Fibroblast of skin of scalp (primary cell): ENCODE results near the gene CFAP57.

Experiments used
- DNase-seq: peaks from one replicate; pipeline ENCODE4 v3.0.0-alpha.2; 2013

Gene CFAP57

DNA sequence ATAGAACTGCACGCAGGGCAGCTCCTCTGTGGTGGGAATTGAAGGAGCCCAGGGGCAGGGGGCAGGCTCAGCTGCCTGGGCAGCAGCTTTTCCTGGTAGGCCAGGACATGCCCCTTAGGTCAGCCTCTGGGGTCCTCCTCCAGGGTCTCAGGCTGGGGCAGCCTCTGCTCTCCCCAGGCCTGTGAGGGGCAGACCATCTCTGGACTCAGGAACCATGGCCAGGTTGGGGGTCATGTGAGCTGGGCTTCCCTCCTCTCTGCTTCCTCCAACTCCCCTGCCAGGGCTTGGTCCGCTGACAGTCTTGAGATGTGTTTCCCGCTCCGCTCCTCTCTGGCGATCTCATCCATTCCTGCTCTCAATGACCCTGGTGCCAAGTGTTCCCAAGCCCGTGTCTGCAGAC is 107.5 kb downstream of the CFAP57 start:
- DNase-seq: no peak

- DNase-seq: no peak
Observed at GRCh38 chr1:43280692-43281091, 108.6 kb downstream of the CFAP57 start.

GRCh38 chr1:43282220-43283195 is 110.4 kb downstream of the CFAP57 start:
- no peak for DNase-seq

DNA sequence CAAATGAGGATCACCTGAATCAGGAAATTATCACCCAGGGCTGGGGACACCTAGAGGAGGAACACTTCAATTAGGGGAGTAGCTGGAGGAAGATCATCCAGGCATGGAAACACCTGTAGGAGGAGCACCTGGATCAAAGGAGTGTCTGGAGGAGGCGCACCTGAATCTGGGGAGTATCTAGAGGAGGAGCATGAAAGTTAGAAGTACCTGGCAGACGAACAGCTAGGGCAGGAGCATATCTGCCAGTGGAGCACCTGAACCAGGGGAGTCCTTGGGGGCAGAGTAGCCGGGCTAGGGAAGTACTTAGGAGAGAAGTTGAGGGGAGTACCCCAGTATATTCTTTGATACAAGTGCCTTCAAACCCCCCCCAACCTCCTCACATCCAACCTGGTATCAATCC is 111.9 kb downstream of the CFAP57 start:
- DNase-seq: no peak

- no peak for DNase-seq
Observed at GRCh38 chr1:43284546-43285110, 112.5 kb downstream of the CFAP57 start.

DNA sequence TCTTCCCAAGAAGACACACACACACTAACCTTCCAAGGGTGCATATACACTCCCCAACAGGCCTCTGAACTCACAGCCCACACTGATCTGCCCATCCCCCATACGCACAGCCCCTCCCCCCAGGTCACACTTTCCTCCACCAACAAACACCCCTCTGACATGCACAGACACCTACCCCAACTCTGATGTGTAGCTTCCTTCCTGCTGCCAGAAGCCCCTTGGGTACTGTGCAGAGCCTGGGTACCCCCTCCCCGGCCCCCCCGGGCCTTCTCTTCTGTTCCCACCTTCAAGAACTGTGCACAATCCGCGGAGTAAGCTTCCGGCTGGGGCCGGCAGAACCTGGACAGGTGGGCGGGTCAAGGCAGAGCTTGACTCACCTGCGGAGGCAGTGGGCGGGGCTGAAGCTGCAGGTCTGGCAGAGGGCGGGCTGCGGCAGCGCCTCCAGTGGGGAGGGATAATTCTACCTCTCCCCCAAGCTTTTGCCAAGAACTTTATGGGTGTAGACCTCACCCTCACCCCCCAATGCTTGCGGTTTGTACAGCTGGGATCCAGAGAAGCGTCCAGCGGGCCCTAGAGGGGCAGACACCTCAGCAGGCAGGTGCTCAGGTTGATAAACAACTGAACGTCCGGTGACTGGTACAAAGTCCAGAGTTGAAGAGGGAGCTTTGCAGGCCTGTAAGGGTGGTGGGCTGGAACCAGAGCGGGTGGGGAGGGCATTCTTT is 113.3 kb downstream of the CFAP57 start, which contains the start of gene C1orf210:
C1orf210 (minus strand) TSS at position 313 of the 722 bp plus-strand sequence. CDS start 2,311 bp downstream, outside the sequence.
- DNase-seq: no peak

GRCh38 chr1:43286115-43286514 is 114.0 kb downstream of the CFAP57 start:
- DNase-seq: no peak

DNA sequence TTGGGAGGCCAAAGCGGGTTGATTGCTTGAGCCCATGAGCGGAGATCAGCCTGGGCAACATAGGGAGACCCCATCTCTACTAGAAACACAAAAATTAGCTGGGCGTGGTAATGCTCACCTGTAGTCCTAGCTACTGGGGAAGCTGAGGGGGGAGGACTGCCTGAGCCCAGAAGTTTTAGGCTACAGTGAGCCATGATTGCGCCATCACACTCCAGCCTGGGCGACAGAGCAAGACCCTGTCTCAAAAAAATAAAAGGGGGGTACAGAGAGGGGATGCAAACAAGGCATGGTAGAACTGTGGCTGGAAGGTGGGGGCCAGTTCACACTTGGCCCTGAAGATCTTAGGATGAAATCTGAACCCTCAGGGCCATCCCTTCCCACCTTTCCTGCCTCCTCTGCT is 114.4 kb downstream of the CFAP57 start:
- no peak for DNase-seq

DNA sequence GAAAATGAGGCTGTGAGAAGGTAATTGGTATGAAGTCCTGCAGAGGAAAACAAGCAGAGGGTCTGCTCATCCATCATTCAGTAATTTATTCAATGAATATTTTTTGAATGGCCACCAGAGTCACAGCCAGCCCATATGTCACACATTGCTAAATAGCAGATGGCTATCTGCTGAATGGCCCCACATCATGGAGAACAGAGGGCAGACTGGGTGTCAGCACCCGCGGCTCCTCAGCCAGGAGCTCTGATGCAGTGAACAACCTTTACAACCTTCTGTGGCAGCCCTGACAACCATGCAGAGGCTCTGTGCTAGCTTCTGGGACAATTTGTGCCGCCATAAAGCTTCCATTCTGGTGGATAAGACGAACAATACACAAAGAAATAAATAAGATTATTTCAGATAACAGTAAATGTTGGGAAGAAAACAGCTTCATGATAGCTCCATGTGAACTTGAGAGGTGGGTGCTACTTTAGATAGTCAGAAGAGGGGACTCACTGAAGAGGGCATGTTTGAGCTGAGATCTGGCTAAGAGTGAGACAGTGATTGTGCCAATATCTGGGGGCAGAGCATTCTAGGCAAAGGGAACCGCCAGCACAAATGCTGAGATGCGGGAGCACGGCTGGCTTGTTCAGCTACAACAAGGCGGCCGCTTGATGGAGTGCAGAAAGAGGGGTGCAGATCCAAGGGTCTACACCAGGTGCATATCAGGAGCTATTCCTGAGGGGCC is 116.1 kb downstream of the CFAP57 start:
- DNase-seq: no peak

DNA sequence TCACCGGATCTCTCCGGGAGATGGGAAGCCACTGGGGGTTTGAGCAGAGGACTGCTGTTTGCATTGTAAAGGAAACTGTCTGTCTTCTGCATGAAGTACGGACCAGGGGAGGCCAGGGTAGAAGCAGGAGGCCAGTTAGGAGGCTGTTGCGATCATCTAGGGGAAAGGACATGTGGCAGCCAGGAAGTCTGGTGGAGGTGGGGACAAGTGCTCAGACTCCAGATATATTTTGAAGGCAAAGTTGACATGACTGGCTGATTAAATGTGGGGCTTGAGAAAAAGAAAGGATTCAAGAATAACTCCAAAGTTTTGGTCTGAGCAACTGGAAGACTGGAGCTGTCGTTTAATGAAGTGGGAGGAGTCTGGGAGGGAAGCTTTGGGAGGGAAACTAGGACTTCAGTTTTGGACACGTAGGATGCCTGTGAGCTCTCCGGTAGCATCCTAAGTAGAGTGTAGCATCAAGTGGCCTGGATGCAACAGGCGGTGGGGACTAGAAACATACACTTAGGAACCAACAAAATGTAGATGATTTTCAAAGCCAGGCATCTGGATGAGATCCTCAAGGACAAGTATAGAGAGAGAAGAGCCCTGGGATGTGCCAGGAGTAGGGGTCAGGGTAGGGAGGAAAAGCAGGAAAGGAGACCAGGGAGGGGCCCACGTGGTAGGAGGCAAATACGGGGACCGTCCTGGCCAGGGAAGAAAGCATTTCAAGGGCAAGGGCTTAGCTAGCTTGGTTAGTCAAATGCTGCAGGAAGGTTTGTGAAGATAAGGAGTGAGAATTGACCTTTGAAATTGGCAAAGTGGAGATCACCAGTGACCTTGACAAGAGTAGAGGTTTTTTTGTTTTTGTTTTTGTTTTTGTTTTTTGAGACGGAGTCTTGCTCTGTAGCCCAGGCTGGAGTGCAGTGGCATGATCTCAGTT is 116.9 kb downstream of the CFAP57 start:
- DNase-seq: no peak

- DNase-seq: no peak
Observed at GRCh38 chr1:43292216-43292615, 120.1 kb downstream of the CFAP57 start.

GRCh38 chr1:43292679-43293078 is 120.5 kb downstream of the CFAP57 start:
- no peak for DNase-seq

GRCh38 chr1:43293176-43293575 is 121.0 kb downstream of the CFAP57 start:
- DNase-seq: no peak

DNA sequence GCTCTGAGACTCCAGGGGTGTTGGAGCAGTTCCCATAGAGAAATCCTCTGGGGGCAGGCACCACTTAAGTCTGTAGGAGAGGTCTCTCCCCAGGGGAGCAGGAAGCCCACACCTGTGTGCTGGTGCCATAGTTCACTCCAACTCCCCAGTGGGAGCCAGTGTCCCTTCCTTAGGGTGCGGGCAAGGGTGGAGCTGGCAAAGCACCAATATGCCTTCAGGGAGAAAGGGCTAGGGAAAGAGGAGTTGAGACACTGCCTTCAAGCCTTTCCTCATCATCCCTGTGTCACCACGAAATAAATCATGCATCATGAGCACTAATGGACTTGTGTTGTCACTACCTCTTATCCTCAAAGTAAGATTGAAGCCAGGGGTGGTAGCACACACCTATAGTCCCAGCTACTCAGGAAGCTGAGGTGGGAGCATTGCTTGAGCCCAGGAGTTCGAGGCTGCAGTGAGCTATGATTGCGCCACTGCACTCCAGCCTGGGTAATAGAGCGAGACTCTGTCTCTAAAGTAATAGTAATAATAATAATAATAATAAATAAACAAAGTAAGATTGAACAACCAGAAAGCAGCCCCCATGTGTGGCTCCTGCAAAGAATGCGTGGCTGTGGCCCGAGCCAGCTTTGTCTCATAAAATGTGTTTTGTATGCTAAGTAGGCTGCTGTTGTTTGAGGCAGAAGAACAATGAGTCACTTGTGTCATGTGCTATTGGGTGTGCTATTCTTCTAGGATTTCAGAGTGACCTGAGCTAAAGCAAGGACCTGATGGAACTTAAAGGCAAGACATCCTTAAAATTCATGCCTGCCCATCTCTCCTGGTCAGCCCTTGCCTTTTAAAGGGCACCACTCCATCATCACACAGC is 122.0 kb downstream of the CFAP57 start:
- DNase-seq: peak; percentile 12

DNA sequence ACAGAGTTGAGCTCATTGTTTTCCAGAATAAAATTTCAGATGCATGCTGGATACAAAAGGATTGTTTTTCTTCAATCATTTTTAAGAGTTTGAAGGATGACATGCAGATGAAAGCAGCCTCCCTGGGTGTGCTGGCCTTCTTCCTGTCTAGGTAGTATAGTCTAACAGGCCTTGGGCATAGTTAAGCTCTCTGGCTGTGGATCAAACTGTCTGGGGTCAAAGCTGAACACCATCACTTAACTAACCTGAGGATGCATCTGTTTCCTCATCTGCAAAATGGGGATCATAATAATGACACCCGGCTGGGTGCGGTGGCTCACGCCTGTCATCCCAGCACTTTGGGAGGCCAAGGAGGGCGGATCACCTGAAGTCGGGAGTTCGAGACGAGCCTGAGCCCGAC is 122.6 kb downstream of the CFAP57 start:
- DNase-seq: no peak

DNA sequence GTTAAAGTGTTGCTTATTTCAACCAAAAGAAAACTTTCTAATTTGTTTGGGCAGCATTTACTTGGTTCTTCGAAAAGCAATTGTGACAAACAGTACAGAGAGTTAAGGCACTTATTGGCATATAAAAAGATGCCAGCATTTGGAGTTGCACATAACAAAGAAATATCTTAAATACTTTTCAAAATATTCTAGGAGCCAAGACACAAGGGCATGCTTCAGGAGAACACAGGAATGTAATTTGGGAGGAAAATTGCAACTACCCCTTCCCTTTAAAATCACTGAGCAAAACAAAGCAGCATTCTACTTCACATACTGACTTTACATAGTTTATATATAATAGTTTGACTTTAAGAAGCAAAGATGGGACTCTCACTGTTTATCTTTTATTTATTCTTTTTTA is 124.1 kb downstream of the CFAP57 start:
- peak; percentile 15 for DNase-seq

- DNase-seq: no peak
Observed at GRCh38 chr1:43298055-43298454, 125.9 kb downstream of the CFAP57 start.

DNA sequence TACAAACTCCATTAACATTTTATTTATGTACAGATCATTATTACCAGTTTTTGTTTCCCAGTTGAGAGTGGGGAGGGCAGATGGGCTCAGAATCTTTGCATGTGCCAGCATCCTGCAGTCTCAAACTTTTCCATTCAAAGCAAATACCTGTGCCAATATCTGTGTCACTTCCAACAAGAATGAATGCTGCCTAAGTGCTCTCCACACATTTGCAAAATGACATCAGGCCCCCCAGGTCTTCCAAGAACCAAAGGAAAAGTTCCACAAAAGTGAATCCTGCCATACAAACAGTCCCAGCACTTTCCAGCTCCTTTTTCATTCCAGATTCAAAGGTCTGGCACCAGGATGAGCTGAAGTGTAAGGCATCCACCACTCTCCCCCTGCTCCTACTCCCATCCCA is 127.0 kb downstream of the CFAP57 start:
- no peak for DNase-seq

GRCh38 chr1:43300378-43301094 is 128.4 kb downstream of the CFAP57 start, which contains the start of gene TIE1:
Gene TIE1 (plus strand): TSS chr1:43300982. CDS start chr1:43301072, 90 bp downstream.
- DNase-seq: no peak

- no peak for DNase-seq
Observed at GRCh38 chr1:43302201-43302600, 130.1 kb downstream of the CFAP57 start.
